Transverse colon (tissue), 4 donors: ENCODE measurements around the gene LRRTM2. TPM values are rescaled to one million over a fixed set of nuclear protein-coding genes. Genes with fewer than 3 reads are reported as not detected.

ENCODE experiments used
- DNase-seq: peaks from one replicate; pipeline ENCODE4 v3.0.0-alpha.2; 2019
- H3K27ac ChIP-seq, 4 donors: fragments of 200-600 bp; sonication (generic); 2 replicates each; pipeline ENCODE4 v1.5.1; 2016 to 2018; ENCODE audit warnings: inconsistent platforms in 4 of 4
- H3K27me3 ChIP-seq: fragments of 200-600 bp; sonication (generic); 2 replicates; pipeline ENCODE4 v1.5.1; 2017; ENCODE audit warnings: inconsistent platforms
- H3K36me3 ChIP-seq, 4 donors: fragments of 200-600 bp; sonication (generic); 2 replicates each; pipeline ENCODE4 v1.5.1; 2017 to 2019; ENCODE audit warnings: inconsistent platforms in 4 of 4
- H3K4me1 ChIP-seq, 4 donors: fragments of 200-600 bp; sonication (generic); 2 replicates each; pipeline ENCODE4 v1.5.1; 2017 to 2020; ENCODE audit warnings: inconsistent platforms in 4 of 4
- H3K4me3 ChIP-seq, 4 donors: fragments of 200-600 bp; sonication (generic); 1 replicate in 1 of 4; 2 replicates in 3 of 4; pipeline versions ENCODE4 v1.5.1 to v1.6.1; 2017 to 2019; ENCODE audit warnings: inconsistent platforms in 4 of 4
- H3K9me3 ChIP-seq, 2 donors: fragments of 200-600 bp; sonication (generic); 2 replicates each; pipeline ENCODE4 v1.5.1; 2017 to 2019; ENCODE audit warnings: inconsistent platforms in 2 of 2
- CTCF ChIP-seq, 5 experiments: fragments of 200-600 bp in 3 of 5; fragments of 450-650 bp in 2 of 5; sonication (generic) in 3 of 5; IDR thresholded peaks; 1 replicate in 2 of 5; 2 replicates in 3 of 5; pipeline ENCODE4 v1.5.1; 2016 to 2017; ENCODE audit warnings: antibody characterized with exemption in 5 of 5, inconsistent platforms in 3 of 5, mild to moderate bottlenecking in 2 of 5, moderate library complexity in 1 of 5
- EP300 ChIP-seq: sonication (generic); formaldehyde crosslinking; IDR thresholded peaks from one replicate; pipeline ENCODE4 v1.6.1; 2017; ENCODE audit warnings: antibody characterized with exemption, low read depth
- POLR2A ChIP-seq: fragments of 450-650 bp; IDR thresholded peaks from one replicate; pipeline ENCODE4 v1.6.1; 2016; ENCODE audit warnings: antibody characterized with exemption, mild to moderate bottlenecking, moderate library complexity
- POLR2AphosphoS5 ChIP-seq, 3 donors: sonication (generic); formaldehyde crosslinking; IDR thresholded peaks; one replicate each; pipeline ENCODE4 v1.6.1; 2016; ENCODE audit warnings: antibody characterized with exemption in 3 of 3
- WGBS, 2 donors: methylation state at CpG; one replicate each; pipeline ENCODE4 v1.1.5; 2018; ENCODE audit warnings: low coverage in 1 of 2; 5-methylcytosine and 5-hydroxymethylcytosine counted together
- in situ Hi-C, 4 donors: fragments of 200-750 bp; cut with MboI; loops; one replicate each; pipeline versions ENCODE4 v1.15.0 to v1.15.1; 2017; ENCODE audit warnings: low sequenced_read_pairs in 3 of 4, low pct_ligation_motif_present in 1 of 4, low pct_unique_long_range_greater_than_20kb in 1 of 4
- intact Hi-C: fragments of 100-400 bp; cut with DNase I; formaldehyde crosslinking; loops from one replicate; pipeline ENCODE4 v1.15.1; 2023; ENCODE audit warnings: low total_unique reads
- total RNA-seq, 4 donors: library from RNA; depleted of rRNA; stranded (reverse); fragments of >200 nt; gene quantifications; one replicate each; pipeline ENCODE4 v1.1.0, GENCODE V29; 2016

LRRTM2 gene
- total RNA-seq, 4 donors from 2014 or later = 0.32 to 1.5 (median 1.1) TPM; not detected in 1

DNA sequence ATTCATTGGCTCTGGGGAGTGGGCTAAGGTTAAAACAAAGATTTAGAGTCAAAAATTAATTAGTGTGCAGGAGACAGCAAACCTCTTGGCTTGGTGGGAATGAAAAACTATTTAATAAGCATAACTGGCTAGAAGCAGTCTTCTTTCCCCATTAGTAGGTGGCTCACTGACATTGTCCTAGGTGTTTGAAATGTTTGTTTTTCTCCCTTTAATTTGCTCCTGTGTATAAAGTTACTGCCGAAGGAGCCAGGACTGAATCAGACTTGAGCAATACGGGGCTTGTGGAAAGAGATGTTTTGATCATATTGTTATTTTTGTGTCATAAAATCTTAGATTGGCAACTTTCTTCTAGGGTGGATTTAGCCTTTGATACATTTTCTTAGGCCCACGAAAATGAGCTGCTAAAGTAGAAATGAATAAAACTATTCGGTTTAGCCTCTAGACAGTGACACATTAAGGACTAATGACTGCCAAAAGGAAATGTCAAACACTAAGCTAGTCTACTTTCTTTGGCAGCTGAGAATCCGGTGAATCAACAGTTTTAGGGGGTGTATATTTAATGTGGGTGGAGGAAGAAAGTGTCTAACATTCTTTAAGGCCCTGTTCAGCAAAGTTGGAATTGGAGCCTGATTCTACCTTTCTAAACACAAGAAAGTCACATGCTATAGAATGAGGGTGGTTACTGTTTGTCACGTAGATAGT, 30.2 kb downstream of the LRRTM2 start:
- H3K4me1 ChIP-seq = peaks cover 4 to 40% (median 18%) of the 10 kb centered on the region in 4 donors
- 47 to 69% methylated on average over 4 to 6 of the region's 6 CpGs for WGBS, 2 donors
- DNase-seq = no peak
- TF ChIP-seq POLR2A (no peak), CTCF (IDR thresholded peaks at IDR 0.05) (no peak), POLR2AphosphoS5 (IDR thresholded peaks at IDR 0.05) (no peak), EP300 (no peak)
- no peaks in the 10 kb centered on the region for H3K27me3 ChIP-seq
- H3K27ac ChIP-seq = peak overlapping the region in 1 of 4 donors; percentile 2
- intact Hi-C loops (no loop called here), in situ Hi-C loops (no loop called here)
- H3K36me3 ChIP-seq = no peaks in the 10 kb centered on the region
- H3K4me3 ChIP-seq = no peak overlapping the region
- no peaks in the 10 kb centered on the region for H3K9me3 ChIP-seq

- Histone ChIP-seq H3K36me3 (no peaks in the 10 kb centered on the region), H3K27me3 (no peaks in the 10 kb centered on the region), H3K9me3 (no peaks in the 10 kb centered on the region), H3K4me1 (peaks cover 4 to 35% (median 15%) of the 10 kb centered on the region in 4 donors), H3K27ac (no peak overlapping the region), H3K4me3 (no peak overlapping the region)
- TF ChIP-seq POLR2A (no peak), CTCF (IDR thresholded peaks at IDR 0.05) (no peak), POLR2AphosphoS5 (IDR thresholded peaks at IDR 0.05) (no peak), EP300 (no peak)
- 98 to 100% methylated on average over 4 of the region's 4 CpGs for WGBS, 2 donors
- intact Hi-C loops = no loop called here
- no peak for DNase-seq
- in situ Hi-C loops = no loop called here
Observed at GRCh38 chr5:138844125-138844461, 31.0 kb downstream of the LRRTM2 start.

DNA sequence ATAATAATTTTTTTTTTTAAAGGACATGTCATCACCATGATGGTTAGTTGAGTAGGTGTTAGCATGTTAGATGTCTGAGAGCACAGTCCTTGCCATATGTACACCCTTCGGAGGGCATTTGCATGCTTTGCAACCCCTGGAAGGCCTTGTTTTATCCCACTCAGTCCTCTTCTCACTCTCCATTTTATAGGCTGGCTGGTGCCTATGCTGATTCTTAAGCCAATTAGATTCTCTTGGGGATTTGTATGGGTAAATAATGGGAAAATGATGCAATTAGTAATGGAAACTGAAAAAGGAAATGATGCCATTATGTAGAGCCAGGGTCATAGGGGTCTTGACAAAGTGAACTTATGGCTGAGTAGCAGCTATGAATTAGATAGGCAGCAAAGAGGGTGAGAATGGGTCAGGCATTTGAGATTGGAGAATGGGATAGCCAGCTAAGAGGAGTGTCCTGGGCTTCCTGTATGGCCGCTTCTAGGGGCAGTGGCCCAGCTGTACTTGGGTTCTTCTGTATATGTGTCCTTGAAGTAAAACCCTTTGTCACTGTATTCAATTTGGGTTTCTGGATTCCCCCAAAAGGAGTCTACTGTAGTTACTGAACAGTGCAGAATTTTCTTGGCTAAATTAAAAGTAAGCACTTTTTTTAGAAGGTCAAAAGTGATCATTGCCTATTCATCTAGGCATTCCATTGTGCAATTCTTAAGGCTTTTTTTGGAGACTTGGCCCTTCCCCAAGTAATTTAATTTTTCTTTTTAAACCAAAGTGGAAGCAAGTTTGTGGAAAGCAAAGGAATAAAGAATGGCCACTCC, 31.6 kb downstream of the LRRTM2 start:
- TF ChIP-seq EP300 = no peak
- TF ChIP-seq POLR2A = no peak
- TF ChIP-seq POLR2AphosphoS5 (IDR thresholded peaks at IDR 0.05) = no peak
- TF ChIP-seq CTCF (IDR thresholded peaks at IDR 0.05) = no peak

GRCh38 chr5:138841531-138841930, 33.6 kb downstream of the LRRTM2 start:
- WGBS, 2 donors = 83 to 84% methylated on average over 2 of the region's 2 CpGs
- no peaks in the 10 kb centered on the region for H3K27me3 ChIP-seq
- H3K4me1 ChIP-seq = peaks cover 4 to 27% (median 13%) of the 10 kb centered on the region in 4 donors
- H3K4me3 ChIP-seq = no peak overlapping the region
- DNase-seq = no peak
- no peak overlapping the region for H3K27ac ChIP-seq
- TF ChIP-seq POLR2AphosphoS5 (IDR thresholded peaks at IDR 0.05) = no peak
- no peak for TF ChIP-seq EP300
- TF ChIP-seq CTCF (IDR thresholded peaks at IDR 0.05) = no peak
- TF ChIP-seq POLR2A = no peak
- intact Hi-C loops (no loop called here), in situ Hi-C loops (no loop called here)
- no peaks in the 10 kb centered on the region for H3K9me3 ChIP-seq
- H3K36me3 ChIP-seq = no peaks in the 10 kb centered on the region

More for the DNA sequence above, 31.6 kb downstream of the LRRTM2 start:
- Histone ChIP-seq H3K27me3 (no peaks in the 10 kb centered on the region), H3K4me3 (no peak overlapping the region), H3K27ac (no peak overlapping the region), H3K9me3 (no peaks in the 10 kb centered on the region), H3K36me3 (no peaks in the 10 kb centered on the region), H3K4me1 (peaks cover 4 to 29% (median 15%) of the 10 kb centered on the region in 4 donors)
- DNase-seq = no peak
- in situ Hi-C loops = no loop called here
- WGBS, 2 donors = 96 to 100% methylated on average over 1 to 2 of the region's 2 CpGs
- intact Hi-C loops = no loop called here
